ENCODE data around the gene RAB11FIP4.

DNA sequence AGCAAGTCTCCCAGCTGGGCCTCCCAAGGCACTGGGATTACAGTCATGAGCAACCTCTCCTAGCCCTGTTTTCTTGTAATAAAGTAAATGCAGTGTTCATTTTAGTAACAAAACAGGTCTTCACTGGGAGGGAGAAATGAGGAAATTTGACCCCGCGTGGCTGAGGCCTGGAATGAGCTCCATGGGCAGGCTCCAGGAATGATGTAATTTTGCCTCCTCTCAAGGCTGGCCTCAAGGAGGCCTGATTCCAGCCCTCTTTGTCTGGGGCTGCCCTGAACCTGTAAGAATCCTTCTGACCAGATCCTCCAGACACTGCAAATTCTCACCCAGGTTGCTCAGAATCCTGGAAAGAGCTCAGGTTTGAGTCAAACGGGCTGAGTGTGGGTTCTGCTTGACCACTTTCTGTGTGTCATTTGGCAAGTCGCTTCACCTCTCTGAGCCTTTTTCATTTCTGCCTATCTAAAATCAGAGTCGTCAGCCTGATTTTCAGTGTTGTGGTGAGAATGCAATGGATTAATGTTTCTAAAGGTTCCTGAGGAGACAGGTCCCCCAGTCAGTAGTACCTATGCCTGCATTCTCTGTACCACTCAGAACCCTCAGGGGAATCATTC lies 57.1 kb downstream of the RAB11FIP4 start:
- TF ChIP-seq, protein P1, sequence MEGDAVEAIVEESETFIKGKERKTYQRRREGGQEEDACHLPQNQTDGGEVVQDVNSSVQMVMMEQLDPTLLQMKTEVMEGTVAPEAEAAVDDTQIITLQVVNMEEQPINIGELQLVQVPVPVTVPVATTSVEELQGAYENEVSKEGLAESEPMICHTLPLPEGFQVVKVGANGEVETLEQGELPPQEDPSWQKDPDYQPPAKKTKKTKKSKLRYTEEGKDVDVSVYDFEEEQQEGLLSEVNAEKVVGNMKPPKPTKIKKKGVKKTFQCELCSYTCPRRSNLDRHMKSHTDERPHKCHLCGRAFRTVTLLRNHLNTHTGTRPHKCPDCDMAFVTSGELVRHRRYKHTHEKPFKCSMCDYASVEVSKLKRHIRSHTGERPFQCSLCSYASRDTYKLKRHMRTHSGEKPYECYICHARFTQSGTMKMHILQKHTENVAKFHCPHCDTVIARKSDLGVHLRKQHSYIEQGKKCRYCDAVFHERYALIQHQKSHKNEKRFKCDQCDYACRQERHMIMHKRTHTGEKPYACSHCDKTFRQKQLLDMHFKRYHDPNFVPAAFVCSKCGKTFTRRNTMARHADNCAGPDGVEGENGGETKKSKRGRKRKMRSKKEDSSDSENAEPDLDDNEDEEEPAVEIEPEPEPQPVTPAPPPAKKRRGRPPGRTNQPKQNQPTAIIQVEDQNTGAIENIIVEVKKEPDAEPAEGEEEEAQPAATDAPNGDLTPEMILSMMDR (IDR thresholded peaks at IDR 0.05) = no peak
- TF ChIP-seq POLR2A (IDR thresholded peaks at IDR 0.05) = no peak
